Heart left ventricle (tissue), 16 donors: Measurements from ENCODE around the gene PDZD7. TPM values are rescaled to one million over a fixed set of nuclear protein-coding genes. Genes with fewer than 3 reads are reported as not detected.

Source experiments
- ATAC-seq, 4 donors: fragments of 200-7000 bp; cut with Tn5 transposase; one replicate each; pipeline ENCODE4 v1.9.1; 2020 to 2022; ENCODE audit warnings: moderate library complexity in 4 of 4, mild to moderate bottlenecking in 3 of 4, moderate number of reproducible peaks in 1 of 4
- DNase-seq, 5 donors: peaks; one replicate each; pipeline ENCODE4 v3.0.0-alpha.2; 2020
- H3K27ac ChIP-seq, 12 donors: fragments of 200-600 bp; sonication (generic) in 4 of 12; one replicate each; pipeline versions ENCODE4 v1.5.0 to v1.8.0; 2016 to 2022; ENCODE audit warnings: mild to moderate bottlenecking in 2 of 12
- H3K27me3 ChIP-seq, 9 donors: fragments of 200-600 bp; sonication (generic) in 2 of 9; one replicate each; pipeline versions ENCODE4 v1.5.1 to v1.8.0; 2016 to 2022; ENCODE audit warnings: mild to moderate bottlenecking in 3 of 9
- H3K36me3 ChIP-seq, 9 donors: fragments of 200-600 bp; sonication (generic) in 2 of 9; one replicate each; pipeline versions ENCODE4 v1.5.0 to v1.8.0; 2018 to 2022; ENCODE audit warnings: mild to moderate bottlenecking in 2 of 9
- H3K4me1 ChIP-seq, 12 donors: fragments of 200-600 bp; sonication (generic) in 4 of 12; one replicate each; pipeline versions ENCODE4 v1.5.0 to v1.8.0; 2016 to 2022; ENCODE audit warnings: mild to moderate bottlenecking in 3 of 12
- H3K4me3 ChIP-seq, 12 donors: fragments of 200-600 bp; sonication (generic) in 4 of 12; one replicate each; pipeline versions ENCODE4 v1.5.0 to v1.8.0; 2017 to 2022; ENCODE audit warnings: mild to moderate bottlenecking in 9 of 12, moderate library complexity in 4 of 12
- H3K9me3 ChIP-seq, 12 donors: fragments of 200-600 bp; sonication (generic) in 4 of 12; one replicate each; pipeline versions ENCODE4 v1.5.0 to v1.8.0; 2016 to 2022; ENCODE audit warnings: mild to moderate bottlenecking in 1 of 12
- CTCF ChIP-seq, 12 donors: fragments of 200-600 bp; sonication (generic) in 4 of 12; IDR thresholded peaks; one replicate each; pipeline versions ENCODE4 v1.5.0 to v1.8.0; 2018 to 2022; ENCODE audit warnings: antibody characterized with exemption in 12 of 12, mild to moderate bottlenecking in 5 of 12
- POLR2A ChIP-seq, 2 donors: fragments of 450-650 bp; IDR thresholded peaks; one replicate each; pipeline ENCODE4 v1.6.1; 2017; ENCODE audit warnings: antibody characterized with exemption in 2 of 2, mild to moderate bottlenecking in 2 of 2, moderate library complexity in 2 of 2
- WGBS, 4 donors: extraction: QIAGEN DNeasy Blood & Tissue Kit in 2 of 4; methylation state at CpG; one replicate each; pipeline versions ENCODE4 v1.1.5 to v1.1.7; 2013 to 2018; 5-methylcytosine and 5-hydroxymethylcytosine counted together
- intact Hi-C, 10 donors: fragments of 100-400 bp; cut with DNase I; formaldehyde crosslinking; loops; one replicate each; pipeline versions ENCODE4 v1.11.1 to v1.14.2; 2022
- polyA plus RNA-seq, 2 donors: library from polyadenylated mRNA; stranded (reverse); fragments of 200-250 nt; gene quantifications; one replicate each; pipeline ENCODE4 v1.2.3, GENCODE V29; 2013
- total RNA-seq, 9 donors: library from RNA; depleted of rRNA in 2 of 9; stranded (reverse); fragments of >200 nt in 2 of 9; fragmentation: NEBNext Ultra II Directional in 3 of 9; extraction: Animal tissue kit (Norgen Biotek cat#: 25700) in 3 of 9; gene quantifications; one replicate each; pipeline versions ENCODE4 v1.1.0 to v1.2.4, GENCODE V29; 2016 to 2023
- donor health status: ischemic (EF 13 %, LVEDD 7.1; RV severe dilation, severe dysfunction).
- donor health status: healthy with polysubstance abuse.
- donor health status: DM: no; HTN: yes; CAD: no.
- donor health status: DM: no; HTN: no; CAD: no.
- donor health status: ischemic (EF 25% LVEDD 6.9; RV normal size, moderate dysfunction).
- donor health status: ischemic (EF 25% LVEDD 5.7; RV mildly dilated, moderate dysfunction).
- donor health status: healthy.
- donor health status: DM: yes; HTN: yes; CAD: no.
- donor health status: ischemic (EF 35%, LVEDD 5.7; RV mildly dilated, moderate dysfunction).
- donor health status: nonischemic (EF 11% LVEDD 7.7; RV severe dilation, severe dysfunction).
- donor health status: DM: yes; HTN: yes; CAD: no.
- donor health status: PGD.
- donor health status: ischemic (EF 29% LVEDD 5.4; RV normal size, mild dysfunction).
- donor health status: nonischemic (EF 23%, LVEDD 6.1; RV moderate dilation, normal function).

The PDZD7 gene
- total and polyA plus RNA-seq, 11 donors: 0.09 to 0.97 (median 0.30) TPM; not detected in 1

GRCh38 chr10:100996678-100997359, 34.1 kb downstream of the PDZD7 start:
- Histone ChIP-seq H3K9me3 (no peaks in the 10 kb centered on the region), H3K27ac (peak overlapping the region; percentile 93 to 100 (median 100)), H3K36me3 (peaks cover 0 to 20% (median 11%) of the 10 kb centered on the region in 9 donors), H3K4me3 (peak overlapping the region; percentile 62 to 99 (median 89)), H3K27me3 (no peaks in the 10 kb centered on the region), H3K4me1 (peaks cover 3 to 43% (median 28%) of the 10 kb centered on the region in 12 donors)
- TF ChIP-seq CTCF (IDR thresholded peaks at IDR 0.05) (no peak), POLR2A (IDR thresholded peaks at IDR 0.05) (no peak)
- intact Hi-C loops: loop anchor here in 4 of 10 donors (1.0 to 10.0 kb wide), 6 partner anchors 15 to 70 kb away; partner anchors contain the start of genes KAZALD1 (in 3 of the 4), PDZD7 (in 1 of the 4) and SFXN3 (in 1 of the 4)
- ATAC-seq (no peak), DNase-seq (peak in 1 of 5 donors; percentile 37)
- 0 to 6% (median 5%) methylated on average over 16 to 46 of the region's 46 CpGs for WGBS, 4 donors

GRCh38 chr10:100995181-100995580, 35.7 kb downstream of the PDZD7 start:
- Histone ChIP-seq H3K36me3 (peaks cover 0 to 36% (median 25%) of the 10 kb centered on the region in 9 donors), H3K4me3 (no peak overlapping the region), H3K9me3 (no peaks in the 10 kb centered on the region), H3K27ac (no peak overlapping the region), H3K4me1 (peaks cover 0 to 30% (median 13%) of the 10 kb centered on the region in 12 donors), H3K27me3 (no peaks in the 10 kb centered on the region)
- ATAC-seq (no peak), DNase-seq (no peak)
- TF ChIP-seq CTCF (IDR thresholded peaks at IDR 0.05): no peak
- TF ChIP-seq POLR2A (IDR thresholded peaks at IDR 0.05): no peak
- WGBS, 4 donors: 46 to 80% (median 69%) methylated on average over 6 of the region's 6 CpGs
- intact Hi-C loops: loop anchor here in 5 of 10 donors (1.0 to 10.0 kb wide), 6 partner anchors 18 to 72 kb away; partner anchors contain the start of genes KAZALD1 (in 3 of the 5), PDZD7 (in 1 of the 5) and SFXN3 (in 1 of the 5)

GRCh38 chr10:100993986-100994708, 36.8 kb downstream of the PDZD7 start:
- Histone ChIP-seq H3K4me1 (peaks cover 0 to 28% (median 14%) of the 10 kb centered on the region in 12 donors), H3K27ac (no peak overlapping the region), H3K36me3 (peaks cover 0 to 46% (median 32%) of the 10 kb centered on the region in 9 donors), H3K4me3 (no peak overlapping the region), H3K27me3 (no peaks in the 10 kb centered on the region), H3K9me3 (no peaks in the 10 kb centered on the region)
- ATAC-seq (no peak), DNase-seq (no peak)
- TF ChIP-seq POLR2A (IDR thresholded peaks at IDR 0.05) (no peak), CTCF (IDR thresholded peaks at IDR 0.05) (peak; percentile 43 to 87 (median 68))
- intact Hi-C loops: loop anchor here in 7 of 10 donors (1.0 to 10.0 kb wide), 4 partner anchors 19 to 71 kb away; partner anchors contain the start of gene KAZALD1 (in 1 of the 7)
- 55 to 59% (median 56%) methylated on average over 10 of the region's 10 CpGs for WGBS, 4 donors

GRCh38 chr10:100989088-100989487, 41.8 kb downstream of the PDZD7 start:
- Histone ChIP-seq H3K36me3 (peaks cover 0 to 55% (median 37%) of the 10 kb centered on the region in 9 donors), H3K9me3 (no peaks in the 10 kb centered on the region), H3K27ac (no peak overlapping the region), H3K27me3 (no peaks in the 10 kb centered on the region), H3K4me3 (no peak overlapping the region), H3K4me1 (peaks cover 0 to 31% (median 23%) of the 10 kb centered on the region in 12 donors)
- TF ChIP-seq POLR2A (IDR thresholded peaks at IDR 0.05): no peak
- no peak for TF ChIP-seq CTCF (IDR thresholded peaks at IDR 0.05)
- intact Hi-C loops: loop anchor here in 2 of 10 donors (5.0 kb wide), 2 partner anchors 38 to 43 kb away; partner anchors contain the start of genes PDZD7 (in 1 of the 2) and SFXN3 (in 1 of the 2)
- no peak for DNase-seq
- WGBS, 4 donors: 85 to 93% (median 90%) methylated on average over 21 of the region's 21 CpGs
- ATAC-seq: no peak
